Peyer's patch (tissue), 4 donors: ENCODE measurements around the gene KRTAP1-1.

Experiments used
- POLR2A ChIP-seq, 2 donors: fragments of 450-650 bp; IDR thresholded peaks; one replicate each; pipeline ENCODE4 v1.5.1; 2017; ENCODE audit warnings: antibody characterized with exemption in 2 of 2, mild to moderate bottlenecking in 2 of 2, moderate library complexity in 2 of 2
- TF ChIP-seq, protein P1 (sequence below), 6 experiments: fragments of 450-650 bp in 4 of 6; fragments of 200-600 bp in 2 of 6; sonication (generic) in 1 of 6; IDR thresholded peaks; one replicate each; pipeline ENCODE4 v1.5.1; 2017 to 2019; ENCODE audit warnings: antibody characterized with exemption in 6 of 6, mild to moderate bottlenecking in 3 of 6, moderate library complexity in 1 of 6

DNA sequence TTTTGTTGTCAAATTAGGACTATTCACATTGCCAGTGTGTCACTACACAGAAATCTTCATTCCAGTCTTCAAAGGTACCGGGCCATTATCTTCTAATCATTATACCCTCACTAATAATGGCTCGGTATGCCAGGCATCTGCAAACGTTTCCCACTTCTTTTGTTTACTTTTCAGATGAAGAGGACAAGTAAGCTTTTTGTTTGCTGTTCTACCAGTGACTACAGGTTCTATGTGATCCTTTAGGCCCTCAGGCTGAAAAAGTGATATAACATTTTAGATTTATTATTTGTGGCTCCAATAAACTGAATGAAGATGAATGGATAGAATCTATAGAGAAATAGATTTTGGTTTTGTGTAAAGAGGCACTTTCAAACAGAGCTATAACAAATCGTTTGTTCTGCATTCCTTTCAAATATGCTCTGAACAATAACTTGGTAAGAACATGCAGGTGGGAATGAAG, 31.9 kb downstream of the KRTAP1-1 start:
- TF ChIP-seq, protein P1, sequence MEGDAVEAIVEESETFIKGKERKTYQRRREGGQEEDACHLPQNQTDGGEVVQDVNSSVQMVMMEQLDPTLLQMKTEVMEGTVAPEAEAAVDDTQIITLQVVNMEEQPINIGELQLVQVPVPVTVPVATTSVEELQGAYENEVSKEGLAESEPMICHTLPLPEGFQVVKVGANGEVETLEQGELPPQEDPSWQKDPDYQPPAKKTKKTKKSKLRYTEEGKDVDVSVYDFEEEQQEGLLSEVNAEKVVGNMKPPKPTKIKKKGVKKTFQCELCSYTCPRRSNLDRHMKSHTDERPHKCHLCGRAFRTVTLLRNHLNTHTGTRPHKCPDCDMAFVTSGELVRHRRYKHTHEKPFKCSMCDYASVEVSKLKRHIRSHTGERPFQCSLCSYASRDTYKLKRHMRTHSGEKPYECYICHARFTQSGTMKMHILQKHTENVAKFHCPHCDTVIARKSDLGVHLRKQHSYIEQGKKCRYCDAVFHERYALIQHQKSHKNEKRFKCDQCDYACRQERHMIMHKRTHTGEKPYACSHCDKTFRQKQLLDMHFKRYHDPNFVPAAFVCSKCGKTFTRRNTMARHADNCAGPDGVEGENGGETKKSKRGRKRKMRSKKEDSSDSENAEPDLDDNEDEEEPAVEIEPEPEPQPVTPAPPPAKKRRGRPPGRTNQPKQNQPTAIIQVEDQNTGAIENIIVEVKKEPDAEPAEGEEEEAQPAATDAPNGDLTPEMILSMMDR (IDR thresholded peaks at IDR 0.05), result no peak
- no peak for TF ChIP-seq POLR2A (IDR thresholded peaks at IDR 0.05)
